Karpas-422 (cell line): ENCODE measurements around the gene MYLK. TPM values are rescaled to one million over a fixed set of nuclear protein-coding genes. Genes with fewer than 3 reads are reported as not detected.

Source experiments
- DNase-seq: peaks from one replicate; pipeline ENCODE4 v3.0.0-alpha.2; 2015
- H2AFZ ChIP-seq: fragments of 200-600 bp; sonication (generic); 2 replicates; pipeline ENCODE4 v1.6.1; 2014; ENCODE audit warnings: antibody characterized with exemption, low read length, mixed read lengths
- H3K27ac ChIP-seq: fragments of 200-600 bp; sonication (generic); 2 replicates; pipeline ENCODE4 v1.5.1; 2014; ENCODE audit warnings: mild to moderate bottlenecking, low read length, moderate library complexity
- H3K27me3 ChIP-seq: fragments of 200-600 bp; sonication (generic); 2 replicates; pipeline ENCODE4 v1.6.1; 2014; ENCODE audit warnings: low read length, mixed read lengths
- H3K36me3 ChIP-seq: fragments of 200-600 bp; sonication (generic); 2 replicates; pipeline ENCODE4 v1.6.1; 2014; ENCODE audit warnings: low read length, mixed read lengths; ENCODE audit not compliant: insufficient read depth
- H3K4me1 ChIP-seq: fragments of 200-600 bp; sonication (generic); 2 replicates; pipeline ENCODE4 v1.6.1; 2014; ENCODE audit warnings: mild to moderate bottlenecking, low read length, mixed read lengths
- H3K4me2 ChIP-seq: fragments of 200-600 bp; sonication (generic); 2 replicates; pipeline ENCODE4 v1.6.1; 2014; ENCODE audit warnings: low read length, low read depth, mild to moderate bottlenecking; ENCODE audit not compliant: poor library complexity, severe bottlenecking
- H3K4me3 ChIP-seq: fragments of 200-600 bp; sonication (generic); 2 replicates; pipeline ENCODE4 v1.5.1; 2014; ENCODE audit warnings: mild to moderate bottlenecking, antibody characterized with exemption, low read length, mixed read lengths
- H3K79me2 ChIP-seq: fragments of 200-600 bp; sonication (generic); 2 replicates; pipeline ENCODE4 v1.6.1; 2014; ENCODE audit warnings: mild to moderate bottlenecking, low read length, mixed read lengths
- H3K9ac ChIP-seq: fragments of 200-600 bp; sonication (generic); 2 replicates; pipeline ENCODE4 v1.6.0; 2014; ENCODE audit warnings: low read length
- H3K9me2 ChIP-seq: fragments of 200-600 bp; sonication (generic), shearing (Covaris generic); replicated peaks from 2 replicates; pipeline ENCODE4 v1.6.0; 2014; ENCODE audit warnings: mild to moderate bottlenecking, low read length, moderate library complexity; ENCODE audit not compliant: insufficient read depth
- H3K9me3 ChIP-seq: fragments of 300-700, 200-600 bp; sonication (generic); 2 replicates; pipeline ENCODE4 v1.6.1; 2014; ENCODE audit warnings: low read length, mixed read lengths
- H4K20me1 ChIP-seq: fragments of 200-600 bp; sonication (generic); 2 replicates; pipeline ENCODE4 v1.6.1; 2014; ENCODE audit warnings: mild to moderate bottlenecking, antibody characterized with exemption, low read length, low read depth; ENCODE audit not compliant: insufficient read depth
- total RNA-seq: library from RNA; depleted of rRNA; stranded (reverse); fragments of >200 nt; shearing (Covaris generic); gene quantifications from 2 replicates; pipeline ENCODE4 v1.2.3, GENCODE V29; 2014; ENCODE audit warnings: low replicate concordance

The MYLK gene
- total RNA-seq, 1 experiment from 2014 or later = 0.63 TPM

DNA sequence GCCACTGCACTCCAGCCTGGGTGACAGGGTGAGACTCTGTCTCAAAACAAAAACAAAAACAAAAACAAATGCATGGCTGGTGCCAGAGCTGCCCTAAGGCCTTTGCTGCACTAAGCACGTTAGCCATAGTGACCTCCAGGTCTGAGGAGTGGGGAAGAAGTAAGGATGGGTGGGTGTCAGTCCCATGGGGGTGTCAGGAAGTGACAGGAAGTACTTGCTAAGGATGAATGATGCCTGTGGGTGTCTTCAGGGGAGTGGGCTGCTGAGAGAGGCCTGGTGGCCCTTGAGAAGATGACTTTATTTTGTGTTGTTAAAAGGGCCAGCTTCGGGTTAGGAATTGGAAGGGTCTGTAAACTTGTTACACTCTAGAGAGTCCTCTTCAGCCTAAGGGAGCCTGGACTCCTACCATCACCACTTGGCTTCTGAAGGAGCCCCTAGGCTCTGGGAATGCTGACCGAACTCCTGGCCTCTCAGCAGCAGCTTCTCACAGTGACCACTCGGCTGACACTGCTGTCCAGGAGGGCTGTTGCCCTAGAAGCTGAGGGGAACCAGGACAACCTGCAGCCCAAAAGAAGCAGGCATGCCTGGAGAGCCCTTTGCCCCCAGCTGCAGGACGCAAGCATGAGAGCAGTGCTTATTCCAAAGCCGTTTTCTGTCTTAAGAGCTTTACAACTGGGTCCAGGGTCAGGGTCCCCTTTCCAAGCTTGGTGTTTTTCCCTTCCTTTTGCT lies 116.4 kb downstream of the MYLK start:
- Histone ChIP-seq H3K4me2 (no peak overlapping the region), H3K9me2 (no peaks in the 10 kb centered on the region), H3K79me2 (no peaks in the 10 kb centered on the region), H3K36me3 (no peaks in the 10 kb centered on the region), H3K27ac (no peak overlapping the region), H4K20me1 (no peaks in the 10 kb centered on the region), H3K9ac (no peak overlapping the region), H3K4me3 (no peak overlapping the region), H3K4me1 (no peaks in the 10 kb centered on the region), H3K9me3 (no peaks in the 10 kb centered on the region), H3K27me3 (no peaks in the 10 kb centered on the region), H2AFZ (no peak overlapping the region)
- DNase-seq = no peak

DNA sequence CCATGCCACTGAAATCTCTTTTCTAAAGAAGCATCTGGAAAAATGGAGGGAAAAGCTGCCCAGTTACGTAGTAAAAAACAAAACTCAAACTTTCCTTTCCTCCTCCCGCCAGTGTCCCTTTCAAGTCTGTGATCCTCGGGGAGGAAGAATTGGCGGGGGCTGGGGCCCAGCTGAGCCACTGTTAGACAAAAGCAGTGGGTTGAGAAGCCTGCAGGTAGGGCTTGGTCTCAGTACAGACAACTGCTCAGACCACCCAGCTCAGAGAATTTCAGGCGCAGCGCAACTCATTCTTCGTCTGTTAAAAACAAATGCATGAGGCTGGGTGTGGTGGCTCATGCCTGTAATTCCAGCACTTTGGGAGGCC lies 117.1 kb downstream of the MYLK start:
- H4K20me1 ChIP-seq = no peaks in the 10 kb centered on the region
- H3K9me3 ChIP-seq = no peaks in the 10 kb centered on the region
- no peak for DNase-seq
- no peak overlapping the region for H3K4me3 ChIP-seq
- no peak overlapping the region for H3K9ac ChIP-seq
- no peaks in the 10 kb centered on the region for H3K27me3 ChIP-seq
- H2AFZ ChIP-seq = no peak overlapping the region
- H3K4me2 ChIP-seq = no peak overlapping the region
- no peak overlapping the region for H3K27ac ChIP-seq
- H3K36me3 ChIP-seq = no peaks in the 10 kb centered on the region
- no peaks in the 10 kb centered on the region for H3K4me1 ChIP-seq
- no peaks in the 10 kb centered on the region for H3K79me2 ChIP-seq
- no peaks in the 10 kb centered on the region for H3K9me2 ChIP-seq

DNA sequence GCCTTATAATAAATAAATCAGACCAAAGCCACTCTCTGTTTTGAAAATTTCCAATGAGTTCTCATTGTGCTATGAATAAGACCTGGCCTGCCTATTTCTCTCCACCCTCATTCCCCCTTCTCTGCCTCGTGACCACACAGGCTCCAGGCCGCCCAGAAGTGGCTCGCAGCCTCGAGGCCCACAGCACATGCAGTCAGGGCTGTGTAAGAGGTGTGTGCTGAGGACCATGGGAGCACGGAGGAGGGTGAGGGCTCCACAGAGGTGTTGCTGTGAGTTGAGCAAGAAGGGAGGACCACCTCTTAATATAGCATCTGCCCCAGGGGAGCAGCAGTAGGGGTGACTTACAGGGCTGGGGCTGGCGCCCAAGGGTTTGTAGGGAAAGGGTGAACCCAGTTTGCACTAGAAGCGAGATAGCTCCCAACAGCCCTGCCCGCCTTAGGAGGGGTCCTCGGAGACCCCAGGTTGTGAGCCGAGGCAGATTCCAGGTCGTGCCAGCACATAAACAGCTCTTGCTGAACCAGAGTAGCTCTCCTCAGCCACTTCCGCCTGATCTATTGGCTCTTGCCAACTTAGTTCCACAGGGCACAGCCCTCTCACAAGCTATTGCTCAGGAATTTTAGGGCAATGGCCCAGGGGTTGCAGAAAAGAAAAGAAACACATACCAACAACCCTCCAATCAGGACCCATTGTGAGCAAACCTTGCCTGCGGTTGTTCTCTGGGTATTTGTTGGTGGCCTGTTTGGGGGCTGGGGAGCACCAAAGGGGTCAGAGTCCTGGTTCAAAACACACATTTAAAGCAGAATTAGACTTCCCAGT lies 117.7 kb downstream of the MYLK start:
- Histone ChIP-seq H3K27me3 (no peaks in the 10 kb centered on the region), H3K4me1 (no peaks in the 10 kb centered on the region), H3K79me2 (no peaks in the 10 kb centered on the region), H3K4me3 (no peak overlapping the region), H3K36me3 (no peaks in the 10 kb centered on the region), H3K4me2 (no peak overlapping the region), H3K9me2 (no peaks in the 10 kb centered on the region), H3K27ac (no peak overlapping the region), H2AFZ (no peak overlapping the region), H3K9me3 (no peaks in the 10 kb centered on the region), H3K9ac (no peak overlapping the region), H4K20me1 (no peaks in the 10 kb centered on the region)
- DNase-seq = no peak

DNA sequence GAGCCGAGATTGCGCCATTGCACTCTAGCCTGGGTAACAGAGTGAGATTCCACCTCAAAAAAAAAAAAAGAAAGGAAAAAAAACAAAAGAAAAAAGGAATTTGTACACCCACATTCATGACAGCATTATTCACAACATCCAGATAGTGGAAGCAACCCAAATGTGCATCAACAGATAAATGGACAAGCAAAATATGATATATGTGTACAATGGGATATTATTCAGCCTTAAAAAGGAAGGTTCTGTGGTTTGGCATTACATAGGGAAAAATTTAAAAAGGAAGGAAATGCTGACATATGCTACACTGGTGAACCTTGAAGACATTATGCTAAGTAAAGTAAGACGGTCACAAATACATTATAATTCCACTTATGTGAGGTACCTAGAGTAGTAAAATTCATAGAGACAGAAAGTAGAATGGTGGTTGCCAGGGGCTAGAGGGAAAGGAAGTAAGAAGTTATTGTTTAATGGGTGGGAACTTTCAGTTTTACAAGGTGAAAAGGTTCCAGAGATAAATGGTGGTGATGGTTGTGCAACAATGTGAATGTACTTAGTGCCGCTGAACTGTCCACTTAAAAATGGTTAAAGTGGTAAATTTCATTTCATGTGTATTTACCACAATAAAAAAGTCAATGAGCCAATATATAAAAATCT lies 118.5 kb downstream of the MYLK start:
- no peaks in the 10 kb centered on the region for H3K9me3 ChIP-seq
- H3K79me2 ChIP-seq = no peaks in the 10 kb centered on the region
- H3K4me3 ChIP-seq = no peak overlapping the region
- no peak overlapping the region for H3K9ac ChIP-seq
- H3K4me2 ChIP-seq = no peak overlapping the region
- H3K36me3 ChIP-seq = no peaks in the 10 kb centered on the region
- no peaks in the 10 kb centered on the region for H3K9me2 ChIP-seq
- H3K4me1 ChIP-seq = no peaks in the 10 kb centered on the region
- no peaks in the 10 kb centered on the region for H4K20me1 ChIP-seq
- H3K27me3 ChIP-seq = no peaks in the 10 kb centered on the region
- no peak overlapping the region for H2AFZ ChIP-seq
- no peak for DNase-seq
- H3K27ac ChIP-seq = no peak overlapping the region

DNA sequence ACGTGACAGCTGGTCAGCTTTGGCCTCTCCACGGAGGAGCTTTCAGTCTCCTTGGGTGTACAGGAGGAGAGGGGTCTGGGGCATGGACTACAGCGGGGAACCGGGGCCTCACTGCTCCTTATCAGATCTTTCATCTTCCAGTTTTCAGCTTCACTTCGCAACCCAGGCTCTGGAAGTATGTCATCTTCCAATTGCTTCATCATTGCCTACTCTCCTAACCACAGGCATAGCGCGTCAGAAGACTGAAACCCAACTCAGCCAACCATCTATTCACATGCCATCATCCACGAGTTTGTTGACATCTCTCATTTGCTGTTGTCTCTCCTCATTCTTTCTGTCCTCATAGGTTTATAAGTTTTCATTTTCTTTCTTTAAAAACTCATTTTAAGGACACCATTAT lies 119.5 kb downstream of the MYLK start:
- Histone ChIP-seq H2AFZ (no peak overlapping the region), H3K36me3 (no peaks in the 10 kb centered on the region), H3K79me2 (no peaks in the 10 kb centered on the region), H3K27me3 (no peaks in the 10 kb centered on the region), H3K4me3 (no peak overlapping the region), H4K20me1 (no peaks in the 10 kb centered on the region), H3K4me1 (no peaks in the 10 kb centered on the region), H3K9me3 (no peaks in the 10 kb centered on the region), H3K27ac (no peak overlapping the region), H3K9me2 (no peaks in the 10 kb centered on the region), H3K4me2 (no peak overlapping the region), H3K9ac (no peak overlapping the region)
- no peak for DNase-seq

DNA sequence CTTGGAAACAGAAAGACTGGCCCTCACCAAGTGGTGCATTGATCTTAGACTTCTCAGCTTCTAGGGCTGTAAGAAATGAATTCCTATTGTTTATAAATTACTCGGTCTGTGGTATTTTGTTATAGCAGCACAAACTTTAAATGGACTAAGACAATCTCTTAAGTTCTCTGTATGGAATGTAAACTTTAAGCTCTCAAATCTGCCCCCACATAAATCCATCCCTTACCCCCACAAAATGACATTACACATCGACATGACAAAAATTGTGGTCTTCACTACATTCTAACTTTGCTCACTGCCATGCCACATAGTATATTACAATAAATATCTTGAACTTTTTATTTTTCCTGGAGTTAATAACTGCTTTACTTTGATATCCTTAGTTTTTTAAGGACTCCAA lies 121.3 kb downstream of the MYLK start:
- Histone ChIP-seq H3K4me2 (no peak overlapping the region), H3K36me3 (no peaks in the 10 kb centered on the region), H2AFZ (no peak overlapping the region), H3K27ac (no peak overlapping the region), H3K4me1 (peaks cover 5% of the 10 kb centered on the region), H4K20me1 (no peaks in the 10 kb centered on the region), H3K9me3 (no peaks in the 10 kb centered on the region), H3K4me3 (no peak overlapping the region), H3K79me2 (no peaks in the 10 kb centered on the region), H3K9ac (no peak overlapping the region), H3K9me2 (no peaks in the 10 kb centered on the region), H3K27me3 (no peaks in the 10 kb centered on the region)
- no peak for DNase-seq

DNA sequence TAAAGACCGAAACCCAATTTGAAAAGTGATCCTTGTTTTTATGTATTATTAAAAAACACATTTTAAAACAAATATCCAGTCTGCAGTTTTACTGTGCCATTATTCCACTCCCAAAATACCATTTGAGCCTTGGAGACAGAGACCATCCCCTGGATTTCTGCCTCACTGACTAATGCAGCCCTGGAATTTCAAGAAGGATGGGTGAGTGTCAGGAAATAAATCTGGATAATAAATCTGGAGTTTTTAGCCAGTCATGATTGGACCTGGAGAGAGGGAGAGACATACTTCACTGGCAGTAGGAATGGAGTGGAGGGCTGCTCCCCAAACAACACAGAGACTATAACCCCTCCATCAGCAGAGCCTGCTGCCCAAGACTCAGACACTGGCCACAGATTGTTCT lies 123.3 kb downstream of the MYLK start:
- H3K9ac ChIP-seq = no peak overlapping the region
- no peaks in the 10 kb centered on the region for H3K27me3 ChIP-seq
- H3K79me2 ChIP-seq = no peaks in the 10 kb centered on the region
- no peaks in the 10 kb centered on the region for H3K9me3 ChIP-seq
- H3K9me2 ChIP-seq = no peaks in the 10 kb centered on the region
- H3K27ac ChIP-seq = no peak overlapping the region
- no peaks in the 10 kb centered on the region for H3K36me3 ChIP-seq
- peaks cover 15% of the 10 kb centered on the region for H3K4me1 ChIP-seq
- no peak overlapping the region for H3K4me3 ChIP-seq
- H3K4me2 ChIP-seq = no peak overlapping the region
- H4K20me1 ChIP-seq = no peaks in the 10 kb centered on the region
- H2AFZ ChIP-seq = no peak overlapping the region
- no peak for DNase-seq

DNA sequence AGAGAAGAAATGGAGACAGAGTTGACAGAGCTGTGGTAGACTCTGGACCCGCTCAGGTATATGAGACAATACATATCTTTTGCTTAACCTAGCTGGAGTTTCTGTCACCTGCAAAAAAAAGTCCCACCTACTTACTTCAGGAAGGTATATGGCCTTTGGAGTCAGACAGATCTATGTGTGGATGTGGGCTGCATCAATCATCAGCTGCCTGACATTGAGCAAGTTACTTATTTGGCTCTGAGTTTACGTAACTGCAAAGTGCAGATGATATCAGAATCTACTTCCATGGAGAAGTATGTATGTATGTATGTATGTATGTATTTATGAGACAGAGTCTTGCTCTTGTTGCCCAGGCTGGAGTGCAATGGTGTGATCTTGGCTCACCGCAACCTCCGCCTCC lies 124.3 kb downstream of the MYLK start:
- Histone ChIP-seq H3K4me1 (peaks cover 15% of the 10 kb centered on the region), H4K20me1 (no peaks in the 10 kb centered on the region), H3K4me2 (no peak overlapping the region), H2AFZ (no peak overlapping the region), H3K79me2 (no peaks in the 10 kb centered on the region), H3K27me3 (no peaks in the 10 kb centered on the region), H3K27ac (no peak overlapping the region), H3K4me3 (no peak overlapping the region), H3K9me3 (no peaks in the 10 kb centered on the region), H3K36me3 (no peaks in the 10 kb centered on the region), H3K9me2 (no peaks in the 10 kb centered on the region), H3K9ac (no peak overlapping the region)
- no peak for DNase-seq
